ENCODE measurements around the gene RPS6KA4.

- no peak for TF ChIP-seq POLR2A (IDR thresholded peaks at IDR 0.05; ENCODE audit: low read length)
- no peak for TF ChIP-seq GATA1 (IDR thresholded peaks at IDR 0.05; ENCODE audit: low read depth, low read length)
These were observed 47.4 kb downstream of the RPS6KA4 start for GRCh38 chr11:64406221-64406946.

Measured in erythroblast (primary cell).